Hepatocyte (in vitro differentiated cells): ENCODE results near the gene FAT2. TPM values are rescaled to one million over a fixed set of nuclear protein-coding genes. Genes with fewer than 3 reads are reported as not detected.

Experiments
- DNase-seq: peaks from one replicate; pipeline ENCODE4 v3.0.0-alpha.2; 2016; ENCODE audit warnings: low spot score
- H2AFZ ChIP-seq: fragments of 200-600 bp; sonication (generic); 2 replicates; pipeline ENCODE4 v1.6.0; 2016; ENCODE audit warnings: antibody characterized with exemption, mild to moderate bottlenecking
- H3K27ac ChIP-seq: fragments of 200-600 bp; sonication (generic); 2 replicates; pipeline ENCODE4 v1.5.1; 2016; ENCODE audit warnings: mild to moderate bottlenecking
- H3K27me3 ChIP-seq: fragments of 200-600 bp; sonication (generic); 2 replicates; pipeline ENCODE4 v1.6.1; 2016
- H3K36me3 ChIP-seq: fragments of 200-600 bp; sonication (generic); replicated peaks from 2 replicates; pipeline ENCODE4 v1.5.1; 2016; ENCODE audit warnings: low read depth; ENCODE audit not compliant: insufficient read depth
- H3K4me1 ChIP-seq: fragments of 200-600 bp; sonication (generic); 2 replicates; pipeline ENCODE4 v1.5.1; 2016; ENCODE audit warnings: mild to moderate bottlenecking, moderate library complexity; ENCODE audit not compliant: insufficient read depth
- H3K4me2 ChIP-seq: fragments of 200-600 bp; sonication (generic); 2 replicates; pipeline ENCODE4 v1.6.0; 2016
- H3K4me3 ChIP-seq: fragments of 200-600 bp; sonication (generic); 2 replicates; pipeline ENCODE4 v1.5.1; 2016; ENCODE audit warnings: mild to moderate bottlenecking
- H3K79me2 ChIP-seq: fragments of 200-600 bp; sonication (generic); 2 replicates; pipeline ENCODE4 v1.6.0; 2017; ENCODE audit warnings: mild to moderate bottlenecking
- H3K9me2 ChIP-seq: fragments of 200-600 bp; sonication (generic); replicated peaks from 2 replicates; pipeline ENCODE4 v1.6.0; 2017; ENCODE audit warnings: mild to moderate bottlenecking; ENCODE audit not compliant: insufficient read depth
- H3K9me3 ChIP-seq: fragments of 200-600 bp; sonication (generic); 2 replicates; pipeline ENCODE4 v1.5.1; 2016; ENCODE audit warnings: low read depth, mild to moderate bottlenecking
- H4K20me1 ChIP-seq: fragments of 200-600 bp; sonication (generic); 2 replicates; pipeline ENCODE4 v1.6.0; 2016; ENCODE audit warnings: mild to moderate bottlenecking; ENCODE audit not compliant: insufficient read depth, poor library complexity, severe bottlenecking
- EZH2 ChIP-seq: fragments of 200-600 bp; sonication (generic); IDR thresholded peaks from 2 replicates; pipeline ENCODE4 v1.6.1; 2016; ENCODE audit warnings: antibody characterized with exemption, mild to moderate bottlenecking, borderline replicate concordance
- EZH2phosphoT487 ChIP-seq: fragments of 200-600 bp; sonication (generic); IDR thresholded peaks from one replicate; pipeline ENCODE4 v1.6.1; 2018; ENCODE audit warnings: antibody characterized with exemption, mild to moderate bottlenecking, low read depth, moderate library complexity; ENCODE audit not compliant: unreplicated experiment, severe bottlenecking
- WGBS: methylation state at CpG from one replicate; pipeline ENCODE4 v1.1.6; 2016; ENCODE audit warnings: low lambda C conversion rate; ENCODE audit errors: missing lambda C conversion rate; 5-methylcytosine and 5-hydroxymethylcytosine counted together
- polyA plus RNA-seq: library from polyadenylated mRNA; unstranded; fragments of >200 nt; fragmentation: Nextera tagmentation; extraction: Ambion mirVana; gene quantifications from 2 replicates; pipeline ENCODE4 v1.2.1, GENCODE V29; 2016
- total RNA-seq: library from RNA; depleted of rRNA; stranded (reverse); fragments of >200 nt; gene quantifications from 2 replicates; pipeline ENCODE4 v1.2.3, GENCODE V29; 2014
- TF ChIP-seq, protein P1 (sequence below): fragments of 200-600 bp; sonication (generic); IDR thresholded peaks from 2 replicates; pipeline ENCODE4 v1.5.1; 2016; ENCODE audit warnings: antibody characterized with exemption, mild to moderate bottlenecking; ENCODE audit not compliant: poor library complexity

The FAT2 gene
- total and polyA plus RNA-seq, 2 experiments from 2014 or later, result 0.10 to 0.40 TPM

DNA sequence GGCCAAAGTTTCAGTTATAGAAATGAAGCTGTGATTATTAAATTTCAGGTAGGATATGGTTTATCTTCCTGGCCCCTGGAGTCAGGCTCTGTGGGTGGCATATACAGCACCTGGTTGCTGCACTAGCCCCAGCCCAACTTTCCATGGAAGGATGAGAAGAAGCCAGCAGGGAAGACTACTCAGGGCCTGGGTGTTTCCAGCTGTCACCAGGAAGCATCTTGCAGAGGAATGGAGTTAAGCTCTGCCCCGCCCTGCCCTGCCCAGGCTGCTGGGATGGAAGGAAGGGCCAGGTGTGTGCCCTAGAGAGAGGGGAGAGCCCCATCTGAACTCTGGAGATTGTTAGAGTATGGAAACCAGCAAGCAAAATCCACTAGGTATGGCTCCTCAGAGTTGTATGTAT lies 42.8 kb upstream of the FAT2 start:
- no peak overlapping the region for H3K4me3 ChIP-seq
- TF ChIP-seq EZH2 (no peak), EZH2phosphoT487 (no peak)
- TF ChIP-seq, protein P1, sequence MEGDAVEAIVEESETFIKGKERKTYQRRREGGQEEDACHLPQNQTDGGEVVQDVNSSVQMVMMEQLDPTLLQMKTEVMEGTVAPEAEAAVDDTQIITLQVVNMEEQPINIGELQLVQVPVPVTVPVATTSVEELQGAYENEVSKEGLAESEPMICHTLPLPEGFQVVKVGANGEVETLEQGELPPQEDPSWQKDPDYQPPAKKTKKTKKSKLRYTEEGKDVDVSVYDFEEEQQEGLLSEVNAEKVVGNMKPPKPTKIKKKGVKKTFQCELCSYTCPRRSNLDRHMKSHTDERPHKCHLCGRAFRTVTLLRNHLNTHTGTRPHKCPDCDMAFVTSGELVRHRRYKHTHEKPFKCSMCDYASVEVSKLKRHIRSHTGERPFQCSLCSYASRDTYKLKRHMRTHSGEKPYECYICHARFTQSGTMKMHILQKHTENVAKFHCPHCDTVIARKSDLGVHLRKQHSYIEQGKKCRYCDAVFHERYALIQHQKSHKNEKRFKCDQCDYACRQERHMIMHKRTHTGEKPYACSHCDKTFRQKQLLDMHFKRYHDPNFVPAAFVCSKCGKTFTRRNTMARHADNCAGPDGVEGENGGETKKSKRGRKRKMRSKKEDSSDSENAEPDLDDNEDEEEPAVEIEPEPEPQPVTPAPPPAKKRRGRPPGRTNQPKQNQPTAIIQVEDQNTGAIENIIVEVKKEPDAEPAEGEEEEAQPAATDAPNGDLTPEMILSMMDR, result no peak
- H3K9me3 ChIP-seq, result no peaks in the 10 kb centered on the region
- 80% methylated on average over 1 of the region's 1 CpG for WGBS
- no peak for DNase-seq
- no peaks in the 10 kb centered on the region for H3K9me2 ChIP-seq
- no peaks in the 10 kb centered on the region for H3K4me1 ChIP-seq
- no peaks in the 10 kb centered on the region for H3K79me2 ChIP-seq
- no peak overlapping the region for H3K4me2 ChIP-seq
- H4K20me1 ChIP-seq, result no peaks in the 10 kb centered on the region
- no peak overlapping the region for H2AFZ ChIP-seq
- H3K27me3 ChIP-seq, result no peaks in the 10 kb centered on the region
- no peaks in the 10 kb centered on the region for H3K36me3 ChIP-seq
- H3K27ac ChIP-seq, result no peak overlapping the region

DNA sequence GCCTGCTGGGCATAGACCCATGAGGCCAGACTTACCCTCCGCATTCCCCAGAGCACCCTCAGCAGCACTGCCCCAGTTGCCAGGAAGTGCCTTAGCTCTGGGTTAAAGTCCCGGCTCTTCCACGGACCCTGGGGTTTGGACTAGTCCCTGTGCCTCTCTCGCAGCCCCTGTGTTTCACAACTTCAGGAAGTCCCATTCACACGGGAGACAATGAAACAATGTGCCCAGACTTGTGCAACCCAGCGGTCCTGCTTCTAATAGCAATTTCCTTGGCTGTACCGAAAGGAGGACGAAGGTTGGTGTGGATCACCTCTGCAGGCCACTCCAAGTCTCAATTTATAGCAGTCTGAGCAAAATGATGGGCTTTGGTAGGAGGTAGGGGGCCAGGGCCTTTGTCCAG lies 41.8 kb upstream of the FAT2 start:
- no peak overlapping the region for H3K4me2 ChIP-seq
- H3K9me2 ChIP-seq, result no peaks in the 10 kb centered on the region
- DNase-seq, result no peak
- no peaks in the 10 kb centered on the region for H4K20me1 ChIP-seq
- no peaks in the 10 kb centered on the region for H3K27me3 ChIP-seq
- H2AFZ ChIP-seq, result no peak overlapping the region
- H3K4me1 ChIP-seq, result no peaks in the 10 kb centered on the region
- no peaks in the 10 kb centered on the region for H3K9me3 ChIP-seq
- no peaks in the 10 kb centered on the region for H3K36me3 ChIP-seq
- WGBS, result 92% methylated on average over 8 of the region's 8 CpGs
- no peak overlapping the region for H3K27ac ChIP-seq
- H3K4me3 ChIP-seq, result no peak overlapping the region
- TF ChIP-seq EZH2 (no peak), EZH2phosphoT487 (no peak)
- TF ChIP-seq, protein P1, result no peak
- no peaks in the 10 kb centered on the region for H3K79me2 ChIP-seq

DNA sequence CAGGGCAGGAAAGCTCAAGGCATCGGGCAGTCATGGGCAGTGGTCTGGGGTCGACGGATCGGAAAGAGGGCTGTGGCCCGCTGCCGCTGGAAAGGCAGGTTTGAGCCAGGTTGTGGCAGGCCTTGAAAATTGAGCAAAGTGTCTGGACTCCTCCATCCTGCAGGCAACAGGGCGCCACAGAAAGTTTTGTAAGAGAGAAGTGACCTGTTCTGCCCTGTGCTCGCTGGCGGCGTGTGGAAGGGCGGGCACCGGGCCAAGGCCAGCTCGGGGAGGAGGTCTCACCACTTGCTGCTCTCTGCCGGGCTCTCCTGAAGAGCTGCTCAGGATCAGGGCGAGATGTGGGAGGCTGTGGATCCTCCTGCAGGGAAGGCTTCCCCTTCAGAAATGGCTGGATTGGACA lies 41.4 kb upstream of the FAT2 start:
- Histone ChIP-seq H3K27me3 (no peaks in the 10 kb centered on the region), H3K9me3 (no peaks in the 10 kb centered on the region), H3K36me3 (no peaks in the 10 kb centered on the region), H3K27ac (no peak overlapping the region), H3K4me1 (no peaks in the 10 kb centered on the region), H4K20me1 (no peaks in the 10 kb centered on the region), H3K4me3 (no peak overlapping the region), H3K79me2 (no peaks in the 10 kb centered on the region), H3K4me2 (no peak overlapping the region), H3K9me2 (no peaks in the 10 kb centered on the region), H2AFZ (no peak overlapping the region)
- TF ChIP-seq EZH2phosphoT487, result no peak
- TF ChIP-seq, protein P1, result no peak
- no peak for TF ChIP-seq EZH2
- DNase-seq, result no peak
- WGBS, result 94% methylated on average over 15 of the region's 15 CpGs

DNA sequence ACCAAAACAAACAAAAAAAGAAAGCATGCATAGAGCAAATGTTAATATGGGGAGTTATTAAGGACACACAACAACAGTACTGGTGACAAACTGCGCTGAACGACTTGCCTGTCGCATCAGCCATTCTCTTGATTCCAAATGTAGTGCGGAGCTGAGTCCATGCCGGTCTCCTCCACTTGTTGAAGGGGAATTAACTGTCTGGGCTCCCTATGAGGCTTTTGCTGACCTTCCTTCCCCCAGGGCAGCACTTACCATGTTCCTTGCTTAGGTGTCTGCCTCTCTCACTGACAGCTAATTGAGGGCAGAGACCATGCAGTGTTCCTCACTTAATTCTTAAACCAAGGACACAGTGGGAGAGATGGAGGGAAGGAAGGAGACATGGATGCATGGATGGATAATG lies 40.8 kb upstream of the FAT2 start:
- Histone ChIP-seq H3K4me1 (no peaks in the 10 kb centered on the region), H3K79me2 (no peaks in the 10 kb centered on the region), H3K27me3 (no peaks in the 10 kb centered on the region), H3K27ac (no peak overlapping the region), H3K9me2 (no peaks in the 10 kb centered on the region), H3K9me3 (no peaks in the 10 kb centered on the region), H2AFZ (no peak overlapping the region), H4K20me1 (no peaks in the 10 kb centered on the region), H3K36me3 (no peaks in the 10 kb centered on the region), H3K4me3 (no peak overlapping the region), H3K4me2 (no peak overlapping the region)
- DNase-seq, result no peak
- 96% methylated on average over 5 of the region's 5 CpGs for WGBS
- TF ChIP-seq EZH2, result no peak
- no peak for TF ChIP-seq EZH2phosphoT487
- TF ChIP-seq, protein P1, result no peak
